AG04449 (cell line): ENCODE measurements around the gene ART1.
"Not testable (repeated sequence)": the region's sequence is repeated elsewhere in the genome, so short reads cannot be mapped to it uniquely, and the experiment has no call there.

ENCODE experiments used
- CTCF ChIA-PET: fragments of 350-600 bp; formaldehyde crosslinking; extraction: SDS; loops from one replicate; lab custom pipeline; 2021; ENCODE audit warnings: antibody characterized with exemption; lab: Yijun Ruan, JAX
- POLR2A ChIA-PET: fragments of 400-600, 350-600 bp; formaldehyde crosslinking; extraction: SDS; loops from one replicate; lab custom pipeline; 2020; ENCODE audit warnings: antibody characterized with exemption, inconsistent platforms; lab: Yijun Ruan, JAX
- DNase-seq: peaks from one replicate; pipeline ENCODE4 v3.0.0-alpha.2; 2010; ENCODE audit warnings: low read depth, low spot score
- H3K4me3 ChIP-seq: 2 replicates; pipeline ENCODE4 v1.5.1; 2011; ENCODE audit warnings: low read depth, mild to moderate bottlenecking, control low read depth, low read length
- TF ChIP-seq, protein P1 (sequence below): IDR thresholded peaks from one replicate; pipeline ENCODE4 v1.5.1; 2011; ENCODE audit warnings: mild to moderate bottlenecking, moderate library complexity, low read length, control low read depth, inconsistent platforms; ENCODE audit not compliant: insufficient read depth; ENCODE audit errors: missing control alignments

ART1 gene

DNA sequence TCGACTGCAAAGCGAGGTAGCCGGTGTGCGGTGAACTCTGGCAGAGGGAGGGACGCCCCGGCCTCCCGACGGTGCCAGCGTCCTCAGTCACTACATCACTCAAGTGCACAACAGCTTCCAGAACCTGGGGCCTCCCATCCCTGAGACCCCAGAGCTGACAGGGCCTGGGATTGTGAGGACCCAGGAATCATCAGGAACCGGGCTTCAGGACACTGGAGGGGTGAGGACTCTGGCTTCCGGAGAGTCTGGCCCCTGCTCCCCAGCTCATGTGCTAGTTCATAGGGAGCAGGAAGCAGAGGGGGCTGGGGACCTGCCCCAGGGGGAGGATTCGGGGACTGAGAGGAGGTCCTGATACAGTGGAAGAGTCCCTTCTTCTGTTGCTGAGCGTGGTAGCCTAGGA, 7.7 kb upstream of the ART1 start:
- DNase-seq: no peak
- ChIA-PET POLR2A (no interaction called here), CTCF (no interaction called here)
- no peak overlapping the region for H3K4me3 ChIP-seq
- TF ChIP-seq, protein P1, sequence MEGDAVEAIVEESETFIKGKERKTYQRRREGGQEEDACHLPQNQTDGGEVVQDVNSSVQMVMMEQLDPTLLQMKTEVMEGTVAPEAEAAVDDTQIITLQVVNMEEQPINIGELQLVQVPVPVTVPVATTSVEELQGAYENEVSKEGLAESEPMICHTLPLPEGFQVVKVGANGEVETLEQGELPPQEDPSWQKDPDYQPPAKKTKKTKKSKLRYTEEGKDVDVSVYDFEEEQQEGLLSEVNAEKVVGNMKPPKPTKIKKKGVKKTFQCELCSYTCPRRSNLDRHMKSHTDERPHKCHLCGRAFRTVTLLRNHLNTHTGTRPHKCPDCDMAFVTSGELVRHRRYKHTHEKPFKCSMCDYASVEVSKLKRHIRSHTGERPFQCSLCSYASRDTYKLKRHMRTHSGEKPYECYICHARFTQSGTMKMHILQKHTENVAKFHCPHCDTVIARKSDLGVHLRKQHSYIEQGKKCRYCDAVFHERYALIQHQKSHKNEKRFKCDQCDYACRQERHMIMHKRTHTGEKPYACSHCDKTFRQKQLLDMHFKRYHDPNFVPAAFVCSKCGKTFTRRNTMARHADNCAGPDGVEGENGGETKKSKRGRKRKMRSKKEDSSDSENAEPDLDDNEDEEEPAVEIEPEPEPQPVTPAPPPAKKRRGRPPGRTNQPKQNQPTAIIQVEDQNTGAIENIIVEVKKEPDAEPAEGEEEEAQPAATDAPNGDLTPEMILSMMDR: no peak

DNA sequence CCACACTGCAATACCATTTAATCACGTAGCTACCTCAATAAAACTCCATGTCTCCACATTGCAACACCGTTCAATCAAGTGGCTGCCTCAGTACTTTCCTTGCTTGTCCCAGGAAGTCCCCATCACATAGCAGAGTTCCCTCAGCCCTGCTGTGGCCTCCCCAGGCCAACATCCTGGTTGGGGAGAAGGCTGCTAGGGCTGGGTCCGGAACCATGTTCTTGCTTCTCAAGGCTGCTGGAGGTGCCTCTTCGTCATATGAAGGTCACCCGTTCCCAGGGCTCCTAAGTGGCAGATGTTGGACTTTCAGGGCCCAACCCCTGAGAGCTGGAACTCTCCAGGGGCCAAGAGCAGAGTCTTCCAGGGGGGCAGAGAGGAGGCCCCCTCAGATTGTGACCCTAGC, 6.4 kb upstream of the ART1 start:
- POLR2A ChIA-PET: no interaction called here

DNA sequence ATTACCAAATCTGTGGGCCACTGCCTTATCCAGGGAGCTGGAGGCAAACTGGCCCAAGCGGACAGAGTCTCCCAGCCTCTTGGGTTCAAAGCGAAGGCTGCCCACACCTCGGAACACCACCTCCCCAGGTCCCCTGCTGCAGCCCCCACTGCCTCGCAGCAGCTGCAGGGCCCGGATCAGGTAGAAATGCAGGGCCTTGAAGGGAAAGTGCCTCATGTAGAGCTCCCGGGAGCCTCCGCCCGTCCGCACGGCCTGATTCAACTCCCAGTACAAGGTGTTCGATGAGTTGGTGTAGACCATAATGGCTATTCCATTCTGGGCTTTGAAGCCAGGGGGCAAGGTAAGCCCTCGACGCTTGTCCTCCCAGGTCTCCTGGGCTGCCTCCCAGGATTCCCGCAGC, 5.1 kb upstream of the ART1 start:
- TF ChIP-seq, protein P1: no peak
- ChIA-PET CTCF (no interaction called here), POLR2A (no interaction called here)
- DNase-seq: no peak
- no peak overlapping the region for H3K4me3 ChIP-seq

More for the DNA sequence above, 6.4 kb upstream of the ART1 start:
- CTCF ChIA-PET: no interaction called here
- no peak for DNase-seq
- TF ChIP-seq, protein P1: no peak
- no peak overlapping the region for H3K4me3 ChIP-seq

DNA sequence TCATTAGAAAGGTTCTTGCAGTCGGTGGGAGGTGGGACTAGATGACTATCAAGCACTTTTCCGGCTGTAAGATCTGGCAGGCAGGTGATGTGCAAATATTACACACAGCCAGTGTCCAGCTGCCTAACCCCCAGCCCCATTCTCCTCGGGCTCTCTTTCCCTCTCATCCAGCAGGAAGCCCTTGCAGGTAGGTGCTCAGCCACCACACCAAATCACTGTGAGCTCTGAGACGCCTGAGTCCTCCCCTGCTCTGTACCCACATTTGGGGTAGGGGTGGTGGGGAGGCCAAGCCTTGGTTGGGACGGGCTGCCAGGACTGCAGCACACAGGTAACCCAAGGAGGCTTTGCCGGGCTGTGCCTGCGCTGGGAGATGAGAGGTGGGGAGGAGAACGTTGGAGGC, 3.7 kb upstream of the ART1 start:
- CTCF ChIA-PET: no interaction called here
- no peak for DNase-seq
- TF ChIP-seq, protein P1: no peak
- POLR2A ChIA-PET: no interaction called here
- no peak overlapping the region for H3K4me3 ChIP-seq

DNA sequence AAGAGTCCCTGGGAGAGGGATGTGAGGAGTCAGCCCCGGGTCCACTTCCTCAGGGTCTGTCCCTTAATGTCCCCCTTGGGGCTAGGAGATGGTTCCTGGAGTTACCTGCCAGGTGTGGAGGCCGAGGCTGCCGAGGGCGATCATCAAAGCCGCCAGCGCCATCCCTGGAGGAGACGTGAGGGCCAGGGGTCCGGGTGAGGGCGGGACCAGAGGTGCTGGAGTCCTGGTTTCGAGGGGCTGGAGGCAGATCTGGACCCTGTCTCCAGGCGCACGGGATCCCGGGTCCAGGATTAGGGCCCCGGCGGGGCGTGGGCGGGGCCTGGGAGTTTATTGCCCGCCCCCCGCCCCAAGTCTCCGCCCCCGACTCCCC, 3.2 kb upstream of the ART1 start, which contains the start of gene ART5:
ART5 (minus strand) TSS at position 292 of the 370 bp plus-strand sequence; CDS start at position 162, 130 bp downstream.
- TF ChIP-seq, protein P1: no peak
- ChIA-PET CTCF (no interaction called here), POLR2A (no interaction called here)
- DNase-seq: no peak
- H3K4me3 ChIP-seq: peak within 1 kb of the TSS; percentile 58

DNA sequence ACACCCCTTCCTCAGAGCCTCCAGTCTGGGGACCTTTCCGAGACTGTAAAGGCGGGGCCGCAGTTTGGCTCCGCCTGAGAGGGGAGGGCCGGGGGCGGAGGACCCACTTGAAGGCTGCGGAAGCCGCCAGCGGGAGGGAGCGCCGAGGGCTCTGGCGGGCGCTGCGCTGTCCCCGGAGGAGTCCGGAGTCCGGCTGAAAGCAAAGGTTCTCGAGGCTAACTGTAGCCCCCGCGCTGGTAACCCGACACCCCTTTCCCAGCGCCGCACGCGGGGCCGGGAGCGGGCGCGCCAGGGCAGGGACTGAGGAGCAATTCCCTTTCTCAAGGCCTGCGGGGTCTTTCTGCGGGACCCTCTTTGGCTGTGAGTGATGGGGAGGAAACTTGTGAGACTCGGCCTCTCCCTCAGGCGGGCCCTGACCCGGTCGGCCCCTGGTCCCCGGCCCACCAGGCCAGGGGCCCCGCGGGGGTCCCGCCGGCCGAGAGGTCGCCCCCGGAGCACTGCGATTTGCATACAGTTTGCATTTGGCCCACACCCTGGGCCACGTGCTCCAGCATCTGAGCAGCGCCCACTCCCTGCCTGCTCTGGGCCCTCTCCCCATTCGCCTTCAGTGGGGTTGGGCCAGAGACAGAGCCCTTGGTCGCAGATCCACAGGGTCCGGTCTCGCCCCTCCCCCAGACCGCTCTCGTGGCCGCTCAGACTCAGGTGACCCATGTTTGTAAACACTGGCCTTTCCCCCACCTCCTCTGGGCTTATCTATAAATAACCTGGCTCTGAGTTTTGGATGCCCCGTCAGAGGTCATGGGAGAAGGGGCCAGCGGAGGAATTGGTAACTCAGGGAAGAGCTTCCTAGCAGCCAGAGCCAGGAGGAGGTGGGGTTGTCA, 2.6 kb upstream of the ART1 start:
- DNase-seq: no peak
- CTCF ChIA-PET: interaction anchor here (1.4 kb wide), 1 partner anchor 11 kb away, joined by 3 read pairs; no protein-coding TSS in a partner anchor
- H3K4me3 ChIP-seq: peak overlapping the region; percentile 58
- TF ChIP-seq, protein P1: no peak
- POLR2A ChIA-PET: no interaction called here

DNA sequence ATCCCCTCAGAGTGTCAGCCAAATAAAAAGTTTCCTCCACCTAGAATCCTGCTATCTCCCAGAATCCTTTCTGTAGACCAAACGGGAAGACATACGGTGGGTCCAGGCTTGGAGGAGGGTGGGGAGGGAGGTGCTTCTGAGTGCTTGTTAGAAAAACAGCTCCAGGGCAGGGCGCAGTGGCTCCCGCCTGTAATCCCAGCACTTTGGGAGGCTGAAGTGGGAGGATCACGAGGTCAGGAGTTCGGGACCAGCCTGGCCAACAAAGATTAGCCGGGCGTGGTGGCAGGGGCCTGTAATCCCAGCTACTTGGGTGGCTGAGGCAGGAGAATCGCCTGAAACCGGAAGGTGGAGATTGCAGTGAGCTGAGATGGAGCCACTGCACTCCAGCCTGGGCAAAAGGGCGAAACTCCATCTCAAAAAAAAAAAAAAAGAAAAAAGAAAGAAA, 1.8 kb upstream of the ART1 start:
- H3K4me3 ChIP-seq: not testable (repeated sequence)
- POLR2A ChIA-PET: interaction anchor here (1.1 kb wide), 1 partner anchor 16 kb away, joined by 3 read pairs; no protein-coding TSS in a partner anchor

More for the DNA sequence above, 1.8 kb upstream of the ART1 start:
- not testable (repeated sequence) for DNase-seq
- CTCF ChIA-PET: interaction anchor here (1.4 kb wide), 1 partner anchor 12 kb away, joined by 3 read pairs; no protein-coding TSS in a partner anchor
